KMS-11 (cell line): Measurements from ENCODE around the gene KLHL3.

ENCODE experiments used
- H2AFZ ChIP-seq: fragments of 200-600 bp; sonication (generic); 2 replicates; pipeline ENCODE4 v1.6.1; 2016; ENCODE audit warnings: antibody characterized with exemption, mixed run types, low read depth
- H3K27ac ChIP-seq: fragments of 200-600 bp; sonication (generic); 2 replicates; pipeline ENCODE4 v1.6.1; 2016; ENCODE audit warnings: mild to moderate bottlenecking, mixed run types
- H3K27me3 ChIP-seq: fragments of 200-600 bp; sonication (generic); 2 replicates; pipeline ENCODE4 v1.6.1; 2017; ENCODE audit warnings: mild to moderate bottlenecking, low read depth, mixed run types, moderate library complexity; ENCODE audit not compliant: insufficient read depth
- H3K36me3 ChIP-seq: fragments of 200-600 bp; sonication (generic); 2 replicates; pipeline ENCODE4 v1.6.1; 2017; ENCODE audit warnings: mild to moderate bottlenecking, mixed run types; ENCODE audit not compliant: insufficient read depth
- H3K4me1 ChIP-seq: fragments of 200-600 bp; sonication (generic); 2 replicates; pipeline ENCODE4 v1.6.1; 2016; ENCODE audit warnings: mild to moderate bottlenecking, low read depth, mixed run types; ENCODE audit not compliant: poor library complexity, severe bottlenecking
- H3K4me2 ChIP-seq: fragments of 200-600 bp; sonication (generic); 2 replicates; pipeline ENCODE4 v1.7.0; 2016; ENCODE audit warnings: mild to moderate bottlenecking, mixed run types
- H3K4me3 ChIP-seq: fragments of 200-600 bp; sonication (generic); IDR thresholded peaks from 2 replicates; pipeline ENCODE4 v1.6.1; 2017; ENCODE audit warnings: low read depth, low read length, mixed read lengths; ENCODE audit not compliant: insufficient read depth
- H3K79me2 ChIP-seq: fragments of 200-600 bp; sonication (generic); 2 replicates; pipeline ENCODE4 v1.6.1; 2016; ENCODE audit warnings: low read depth, mixed run types; ENCODE audit not compliant: insufficient read depth
- H3K9ac ChIP-seq: fragments of 200-600 bp; sonication (generic); 2 replicates; pipeline ENCODE4 v1.6.1; 2016; ENCODE audit warnings: mild to moderate bottlenecking, mixed run types
- H4K20me1 ChIP-seq: fragments of 200-600 bp; sonication (generic); 2 replicates; pipeline ENCODE4 v1.6.1; 2016; ENCODE audit warnings: mild to moderate bottlenecking, mixed run types; ENCODE audit not compliant: insufficient read depth
- CTCF ChIP-seq: fragments of 200-600 bp; sonication (generic); conservative IDR thresholded peaks from 2 replicates; pipeline ENCODE4 v1.6.1; 2017; ENCODE audit warnings: low read depth, mild to moderate bottlenecking, antibody characterized with exemption, low read length, moderate library complexity, mixed read lengths

KLHL3 gene

GRCh38 chr5:137716337-137716736, 19.6 kb downstream of the KLHL3 start:
- Histone ChIP-seq H3K4me1 (no peaks in the 10 kb centered on the region), H3K27ac (no peak overlapping the region), H2AFZ (no peak overlapping the region), H4K20me1 (no peaks in the 10 kb centered on the region), H3K27me3 (no peaks in the 10 kb centered on the region), H3K4me2 (no peak overlapping the region), H3K79me2 (no peaks in the 10 kb centered on the region), H3K36me3 (no peaks in the 10 kb centered on the region), H3K4me3 (no peak overlapping the region), H3K9ac (no peak overlapping the region)
- TF ChIP-seq CTCF = no peak

GRCh38 chr5:137715456-137715855, 20.4 kb downstream of the KLHL3 start:
- Histone ChIP-seq H3K27me3 (no peaks in the 10 kb centered on the region), H3K27ac (no peak overlapping the region), H3K9ac (no peak overlapping the region), H3K36me3 (no peaks in the 10 kb centered on the region), H4K20me1 (no peaks in the 10 kb centered on the region), H3K4me1 (no peaks in the 10 kb centered on the region), H3K4me3 (no peak overlapping the region), H3K4me2 (no peak overlapping the region), H3K79me2 (no peaks in the 10 kb centered on the region), H2AFZ (no peak overlapping the region)
- no peak for TF ChIP-seq CTCF

DNA sequence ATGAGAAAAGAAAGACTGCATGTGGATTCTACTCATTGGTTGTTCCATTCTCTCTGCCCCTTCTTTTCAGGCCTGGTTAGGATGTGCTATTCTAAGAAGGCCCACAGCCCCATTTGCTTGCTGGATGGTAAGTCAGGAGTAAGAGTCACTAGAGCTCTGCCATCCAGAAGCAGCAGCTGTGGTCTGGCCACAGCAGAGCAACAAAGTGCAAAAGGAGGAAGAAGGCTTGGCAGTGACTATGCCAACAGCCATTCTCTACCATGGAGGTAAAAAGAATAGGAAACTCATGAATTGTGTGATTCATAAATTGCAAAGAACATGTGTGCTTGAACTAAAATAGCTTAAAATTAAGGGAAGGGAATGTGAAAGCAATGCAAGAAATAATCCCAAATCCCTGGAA, 20.9 kb downstream of the KLHL3 start:
- Histone ChIP-seq H3K27ac (no peak overlapping the region), H3K27me3 (no peaks in the 10 kb centered on the region)
- no peak for TF ChIP-seq CTCF

GRCh38 chr5:137714494-137714893, 21.4 kb downstream of the KLHL3 start:
- Histone ChIP-seq H3K79me2 (no peaks in the 10 kb centered on the region), H3K4me3 (no peak overlapping the region), H2AFZ (no peak overlapping the region), H3K36me3 (no peaks in the 10 kb centered on the region), H3K4me2 (no peak overlapping the region), H3K9ac (no peak overlapping the region), H3K4me1 (peaks cover 1% of the 10 kb centered on the region), H3K27ac (no peak overlapping the region), H4K20me1 (no peaks in the 10 kb centered on the region), H3K27me3 (no peaks in the 10 kb centered on the region)
- TF ChIP-seq CTCF = no peak

More for the DNA sequence above, 20.9 kb downstream of the KLHL3 start:
- Histone ChIP-seq H3K4me1 (no peaks in the 10 kb centered on the region), H3K36me3 (no peaks in the 10 kb centered on the region), H4K20me1 (no peaks in the 10 kb centered on the region), H2AFZ (no peak overlapping the region), H3K79me2 (no peaks in the 10 kb centered on the region), H3K9ac (no peak overlapping the region), H3K4me3 (no peak overlapping the region), H3K4me2 (no peak overlapping the region)
